Measurements from ENCODE around the gene DHX35.

- TF ChIP-seq ZNF770 (CRISPR knock-in tag; IDR thresholded peaks at IDR 0.05) = no peak
- TF ChIP-seq ZNF12 (CRISPR knock-in tag; IDR thresholded peaks at IDR 0.05) = no peak
- no peak for TF ChIP-seq MAZ (IDR thresholded peaks at IDR 0.05; ENCODE audit: borderline replicate concordance, low read depth, low read length)
- TF ChIP-seq MAZ (CRISPR knock-in tag; IDR thresholded peaks at IDR 0.05; ENCODE audit: low read depth) = no peak
- no peak for TF ChIP-seq BRD4 (CRISPR knock-in tag; IDR thresholded peaks at IDR 0.05)
- no peak for TF ChIP-seq ZNF792 (CRISPR knock-in tag; IDR thresholded peaks at IDR 0.05)
- no peak for TF ChIP-seq HOMEZ (CRISPR knock-in tag; IDR thresholded peaks at IDR 0.05; ENCODE audit: low read depth)
- TF ChIP-seq HCFC1 (IDR thresholded peaks at IDR 0.05; ENCODE audit: low read depth, low read length) = no peak
- no peak for TF ChIP-seq ARNTL (CRISPR knock-in tag; IDR thresholded peaks at IDR 0.05)
- no peak for TF ChIP-seq ZNF274 (CRISPR knock-in tag; IDR thresholded peaks at IDR 0.05)
- TF ChIP-seq HIVEP1 (CRISPR knock-in tag; IDR thresholded peaks at IDR 0.05) = no peak
- TF ChIP-seq ZNF710 (CRISPR knock-in tag; IDR thresholded peaks at IDR 0.05; ENCODE audit: borderline replicate concordance) = no peak
- no peak for TF ChIP-seq MLXIP (CRISPR knock-in tag; IDR thresholded peaks at IDR 0.05; ENCODE audit: borderline replicate concordance)
- no peak for TF ChIP-seq CTCF (CRISPR knock-in tag; IDR thresholded peaks at IDR 0.05)
These were observed 8.4 kb upstream of the DHX35 start for GRCh38 chr20:38953630-38954340.

Data from HepG2 (cell line).